ENCODE data around the gene EIF4G3. TPM values are rescaled to one million over a fixed set of nuclear protein-coding genes. Genes with fewer than 3 reads are reported as not detected.

EIF4G3 gene
- total and polyA plus RNA-seq, 2 donors (not counting 3 experiments of a cell fraction or from before 2014, with no cell fraction given): 40.7 to 78.5 TPM

DNA sequence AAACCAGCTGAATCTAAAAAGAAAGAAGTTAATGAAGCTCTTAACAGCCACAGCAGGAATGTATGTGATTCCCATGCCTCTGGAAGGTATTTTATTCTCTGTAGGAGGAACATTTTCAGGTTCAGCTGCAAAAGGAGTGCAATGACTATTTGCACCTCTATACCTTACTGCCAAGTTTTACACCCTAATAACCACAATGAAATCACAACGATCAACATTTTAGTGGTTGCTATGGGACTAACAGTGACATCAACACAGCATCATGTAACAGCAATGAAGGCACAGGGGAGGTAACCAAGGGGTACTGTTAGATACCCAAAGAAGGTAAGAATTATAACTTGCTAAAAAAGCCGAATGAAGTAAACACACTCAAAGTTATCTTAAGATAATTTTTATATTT is 273.3 kb downstream of the EIF4G3 start:
- no peaks in the 10 kb centered on the region for H4K20me1 ChIP-seq (replicated peaks; ENCODE audit: control insufficient read depth, extremely low read depth, insufficient read depth, low read length)
- BruUV-seq (replicated peaks): no TSS peak
- dilution Hi-C loops (cut with MboI; ENCODE audit: extremely low pct_ligation_motif_present, low sequenced_read_pairs) (no loop called here), intact Hi-C loops (cut with micrococcal nuclease) (no loop called here)
- H3K36me3 ChIP-seq (ENCODE audit: control insufficient read depth in 2 of 2, extremely low read depth in 1 of 2, insufficient read depth in 2 of 2, low read length in 2 of 2): peaks cover 0 to 2% of the 10 kb centered on the region in 2 experiments
- no peak overlapping the region for H2AFZ ChIP-seq (ENCODE audit: low read depth, low read length)
- no peaks in the 10 kb centered on the region for H3K27me3 ChIP-seq (ENCODE audit: control insufficient read depth in 2 of 2, insufficient read depth in 2 of 2, low read length in 2 of 2)
- POLR2A ChIA-PET: no interaction called here
- CTCF ChIA-PET: interaction anchor here (1.5 to 2.5 kb wide), 3 partner anchors 19 to 292 kb away, joined by 3 to 10 read pairs (median 3); no protein-coding TSS in a partner anchor
- H3K9me1 ChIP-seq (replicated peaks; ENCODE audit: control insufficient read depth, extremely low read depth, insufficient read depth, low read length): no peaks in the 10 kb centered on the region
- H3K4me1 ChIP-seq (ENCODE audit: control insufficient read depth, extremely low read depth, insufficient read depth, low read length): no peaks in the 10 kb centered on the region
- TF ChIP-seq FOS (IDR thresholded peaks at IDR 0.05; ENCODE audit: borderline replicate concordance, insufficient read depth, low read length): no peak
- no peak for TF ChIP-seq POLR2AphosphoS5 (IDR thresholded peaks at IDR 0.05; ENCODE audit: insufficient read depth, low read depth, low read length)
- no peak for TF ChIP-seq EZH2 (IDR thresholded peaks at IDR 0.05; ENCODE audit: borderline replicate concordance, low read depth, low read length, severe bottlenecking)
- no peak for TF ChIP-seq JUN (IDR thresholded peaks at IDR 0.05; ENCODE audit: borderline replicate concordance, insufficient read depth, insufficient read length, low read depth)
- no peak for TF ChIP-seq MYC (IDR thresholded peaks at IDR 0.05; ENCODE audit: low read depth, low read length)
- TF ChIP-seq, protein P1, sequence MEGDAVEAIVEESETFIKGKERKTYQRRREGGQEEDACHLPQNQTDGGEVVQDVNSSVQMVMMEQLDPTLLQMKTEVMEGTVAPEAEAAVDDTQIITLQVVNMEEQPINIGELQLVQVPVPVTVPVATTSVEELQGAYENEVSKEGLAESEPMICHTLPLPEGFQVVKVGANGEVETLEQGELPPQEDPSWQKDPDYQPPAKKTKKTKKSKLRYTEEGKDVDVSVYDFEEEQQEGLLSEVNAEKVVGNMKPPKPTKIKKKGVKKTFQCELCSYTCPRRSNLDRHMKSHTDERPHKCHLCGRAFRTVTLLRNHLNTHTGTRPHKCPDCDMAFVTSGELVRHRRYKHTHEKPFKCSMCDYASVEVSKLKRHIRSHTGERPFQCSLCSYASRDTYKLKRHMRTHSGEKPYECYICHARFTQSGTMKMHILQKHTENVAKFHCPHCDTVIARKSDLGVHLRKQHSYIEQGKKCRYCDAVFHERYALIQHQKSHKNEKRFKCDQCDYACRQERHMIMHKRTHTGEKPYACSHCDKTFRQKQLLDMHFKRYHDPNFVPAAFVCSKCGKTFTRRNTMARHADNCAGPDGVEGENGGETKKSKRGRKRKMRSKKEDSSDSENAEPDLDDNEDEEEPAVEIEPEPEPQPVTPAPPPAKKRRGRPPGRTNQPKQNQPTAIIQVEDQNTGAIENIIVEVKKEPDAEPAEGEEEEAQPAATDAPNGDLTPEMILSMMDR (IDR thresholded peaks at IDR 0.05; ENCODE audit: extremely low read depth in 1 of 2, insufficient read depth in 1 of 2, low read depth in 1 of 2, low read length in 2 of 2): no peak
- no peak for TF ChIP-seq GATA2 (IDR thresholded peaks at IDR 0.05; ENCODE audit: insufficient read depth, insufficient read length, low read depth, low read length)
- TF ChIP-seq, protein P2, sequence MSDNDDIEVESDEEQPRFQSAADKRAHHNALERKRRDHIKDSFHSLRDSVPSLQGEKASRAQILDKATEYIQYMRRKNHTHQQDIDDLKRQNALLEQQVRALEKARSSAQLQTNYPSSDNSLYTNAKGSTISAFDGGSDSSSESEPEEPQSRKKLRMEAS (IDR thresholded peaks at IDR 0.05; ENCODE audit: insufficient read depth, insufficient read length): no peak
- TF ChIP-seq POLR2A (IDR thresholded peaks at IDR 0.05; ENCODE audit: low read depth, low read length): no peak
- FAIRE-seq (no peak), DNase-seq (ENCODE audit: low read depth, low spot score) (no peak)
- H3K9me3 ChIP-seq (replicated peaks; ENCODE audit: control insufficient read depth, insufficient read depth, low read length): no peaks in the 10 kb centered on the region
- no peak overlapping the region for H3K4me2 ChIP-seq (ENCODE audit: insufficient read depth, low read length)
- H3K27ac ChIP-seq (ENCODE audit: insufficient read depth, low read depth, low read length): no peak overlapping the region
- H3K4me3 ChIP-seq (replicated peaks in 1 of 3; ENCODE audit: insufficient read depth in 1 of 3, low read depth in 1 of 3, low read length in 3 of 3): no peak overlapping the region
- H3K79me2 ChIP-seq (ENCODE audit: control insufficient read depth, insufficient read depth, low read length): no peaks in the 10 kb centered on the region
- no peak overlapping the region for H3K9ac ChIP-seq (replicated peaks; ENCODE audit: extremely low read depth, insufficient read depth, low read length)

Data from endothelial cell of umbilical vein (primary cell).